GM19239 (cell line): ENCODE data around the gene ITGA11.
"Not testable (repeated sequence)": the region's sequence is repeated elsewhere in the genome, so short reads cannot be mapped to it uniquely, and the experiment has no call there.

Experiments used
- DNase-seq: peaks from one replicate; pipeline ENCODE4 v3.0.0; 2011; ENCODE audit warnings: low spot score; ENCODE audit not compliant: insufficient read length
- FAIRE-seq: peaks from 2 replicates; lab custom pipeline; 2011; peaks lifted over from hg19 to GRCh38; lab: Jason Lieb, UNC

Gene ITGA11

GRCh38 chr15:68427366-68427765 is 4.6 kb downstream of the ITGA11 start:
- no peak for FAIRE-seq
- no peak for DNase-seq

- FAIRE-seq (no peak), DNase-seq (no peak)
These were observed 5.8 kb downstream of the ITGA11 start for GRCh38 chr15:68426116-68426515.

- FAIRE-seq, result no peak
- DNase-seq, result no peak
These were observed 6.4 kb downstream of the ITGA11 start for GRCh38 chr15:68425428-68426060.

- no peak for FAIRE-seq
These were observed 7.1 kb downstream of the ITGA11 start for GRCh38 chr15:68424754-68425390.

GRCh38 chr15:68423359-68424296 is 8.3 kb downstream of the ITGA11 start:
- FAIRE-seq (no peak), DNase-seq (no peak)

More at GRCh38 chr15:68424754-68425390, 7.1 kb downstream of the ITGA11 start:
- no peak for DNase-seq

- not testable (repeated sequence) for FAIRE-seq, DNase-seq
These were observed 9.4 kb downstream of the ITGA11 start for GRCh38 chr15:68422403-68423145.

- FAIRE-seq, result no peak
- no peak for DNase-seq
These were observed 10.1 kb downstream of the ITGA11 start for GRCh38 chr15:68421798-68422402.

- DNase-seq (no peak), FAIRE-seq (no peak)
These were observed 10.8 kb downstream of the ITGA11 start for GRCh38 chr15:68421115-68421551.

- DNase-seq (no peak), FAIRE-seq (no peak)
These were observed 11.7 kb downstream of the ITGA11 start for GRCh38 chr15:68420186-68420684.

GRCh38 chr15:68419301-68420175 is 12.4 kb downstream of the ITGA11 start:
- DNase-seq, result no peak
- no peak for FAIRE-seq

GRCh38 chr15:68418611-68419161 is 13.3 kb downstream of the ITGA11 start:
- FAIRE-seq (no peak), DNase-seq (no peak)

- DNase-seq (no peak), FAIRE-seq (no peak)
These were observed 14.1 kb downstream of the ITGA11 start for GRCh38 chr15:68417897-68418296.

- FAIRE-seq (no peak), DNase-seq (no peak)
These were observed 14.9 kb downstream of the ITGA11 start for GRCh38 chr15:68417051-68417450.

- FAIRE-seq (no peak), DNase-seq (no peak)
These were observed 15.8 kb downstream of the ITGA11 start for GRCh38 chr15:68416158-68416535.

GRCh38 chr15:68415501-68416157 is 16.3 kb downstream of the ITGA11 start:
- FAIRE-seq, result no peak
- no peak for DNase-seq

- DNase-seq, result no peak
- FAIRE-seq, result no peak
These were observed 16.9 kb downstream of the ITGA11 start for GRCh38 chr15:68415061-68415460.

- DNase-seq (no peak), FAIRE-seq (no peak)
These were observed 17.4 kb downstream of the ITGA11 start for GRCh38 chr15:68414591-68414990.

GRCh38 chr15:68414206-68414555 is 17.8 kb downstream of the ITGA11 start:
- DNase-seq (no peak), FAIRE-seq (no peak)
